A549 (cell line): ENCODE data around the gene PPBP. TPM values are rescaled to one million over a fixed set of nuclear protein-coding genes. Genes with fewer than 3 reads are reported as not detected.

Experiments
- ATAC-seq, 2 experiments: fragments of 200-7000 bp in 1 of 2; fragments of >200 bp in 1 of 2; cut with Nextera tagmentation in 1 of 2; cut with Tn5 transposase in 1 of 2; 3 replicates each; pipeline versions ENCODE4 v1.8.0 to v1.9.1; 2018 to 2020; ENCODE audit warnings: mild to moderate bottlenecking in 1 of 2, moderate library complexity in 1 of 2
- CTCF ChIA-PET: fragments of 300-600 bp; sonication (Branson Sonifier 250); formaldehyde crosslinking; extraction: SDS; loops from one replicate; lab custom pipeline; 2021; ENCODE audit warnings: antibody characterized with exemption, inconsistent platforms; lab: Yijun Ruan, JAX
- POLR2A ChIA-PET: fragments of 350-600 bp; formaldehyde crosslinking; extraction: SDS; loops from one replicate; lab custom pipeline; 2021; ENCODE audit warnings: antibody characterized with exemption, inconsistent platforms; lab: Yijun Ruan, JAX
- DNase-seq, 2 experiments: peaks; one replicate each; pipeline versions ENCODE4 v3.0.0 to v3.0.0-alpha.2; 2011 to 2016; ENCODE audit warnings: low read depth in 1 of 2, low spot score in 1 of 2
- FAIRE-seq: peaks from 2 replicates; lab custom pipeline; 2011; peaks lifted over from hg19 to GRCh38; lab: Jason Lieb, UNC
- H3K27ac ChIP-seq, 2 experiments: fragments of >200 bp; sonication (Bioruptor Twin); formaldehyde crosslinking; 3 replicates each; pipeline ENCODE4 v1.5.1; 2016 to 2017
- H3K4me1 ChIP-seq: fragments of >200 bp; sonication (Bioruptor Twin); formaldehyde crosslinking; 3 replicates; pipeline ENCODE4 v1.6.1; 2016
- H3K4me2 ChIP-seq: fragments of >200 bp; sonication (Bioruptor Twin); formaldehyde crosslinking; 3 replicates; pipeline ENCODE4 v1.6.1; 2016
- H3K4me3 ChIP-seq: fragments of >200 bp; sonication (Bioruptor Twin); formaldehyde crosslinking; 3 replicates; pipeline ENCODE4 v1.5.1; 2016
- H3K9me3 ChIP-seq: fragments of >200 bp; sonication (Bioruptor Twin); formaldehyde crosslinking; 3 replicates; pipeline ENCODE4 v1.6.1; 2016
- ATOH8 ChIP-seq: fragments of 250-450 bp; sonication (Bioruptor Pico); IDR thresholded peaks from 2 replicates; pipeline ENCODE4 v1.5.0; 2020; ENCODE audit warnings: low read depth, mild to moderate bottlenecking, moderate library complexity
- CEBPB ChIP-seq, 2 experiments: fragments of >200 bp in 1 of 2; sonication (Bioruptor Twin) in 1 of 2; formaldehyde crosslinking in 1 of 2; IDR thresholded peaks; 2 replicates each; pipeline ENCODE4 v1.6.1; 2012 to 2016
- CHD4 ChIP-seq: fragments of 200-600 bp; sonication (generic); IDR thresholded peaks from 2 replicates; pipeline ENCODE4 v1.6.1; 2016; ENCODE audit warnings: antibody characterized with exemption, mild to moderate bottlenecking, borderline replicate concordance
- HMGXB4 ChIP-seq: fragments of 250-450 bp; sonication (Bioruptor Pico); IDR thresholded peaks from 2 replicates; pipeline ENCODE4 v1.5.0; 2021; ENCODE audit warnings: mild to moderate bottlenecking, moderate library complexity, borderline replicate concordance
- HOXB5 ChIP-seq: fragments of 250-450 bp; sonication (Bioruptor Pico); IDR thresholded peaks from 2 replicates; pipeline ENCODE4 v1.5.0; 2020; ENCODE audit warnings: mild to moderate bottlenecking, moderate library complexity
- JUNB ChIP-seq: fragments of >200 bp; sonication (Bioruptor Twin); formaldehyde crosslinking; IDR thresholded peaks from 2 replicates; pipeline ENCODE4 v1.6.1; 2016
- KDM5A ChIP-seq: fragments of 200-600 bp; sonication (generic); IDR thresholded peaks from 2 replicates; pipeline ENCODE4 v1.6.1; 2016; ENCODE audit warnings: antibody characterized with exemption, mild to moderate bottlenecking
- MAFK ChIP-seq: fragments of 450-650 bp; IDR thresholded peaks from 2 replicates; pipeline ENCODE4 v1.6.1; 2014; ENCODE audit not compliant: partially characterized antibody
- MAZ ChIP-seq: fragments of 150-350 bp; IDR thresholded peaks from 2 replicates; pipeline ENCODE4 v1.6.1; 2014; ENCODE audit warnings: antibody characterized with exemption, low read depth, low read length, borderline replicate concordance
- MYC ChIP-seq: IDR thresholded peaks from 2 replicates; pipeline ENCODE4 v1.6.1; 2012; ENCODE audit warnings: mild to moderate bottlenecking, inconsistent platforms, low read length, improper control_type of control experiment, borderline replicate concordance
- NPAS2 ChIP-seq: fragments of 250-450 bp; sonication (Bioruptor Pico); IDR thresholded peaks from 2 replicates; pipeline ENCODE4 v1.8.0; 2022; ENCODE audit warnings: mild to moderate bottlenecking, moderate library complexity, borderline replicate concordance
- NR3C1 ChIP-seq: fragments of >200 bp; sonication (Bioruptor Twin); formaldehyde crosslinking; IDR thresholded peaks from 3 replicates; pipeline ENCODE4 v1.6.1; 2017
- POLR2AphosphoS2 ChIP-seq: conservative IDR thresholded peaks from 2 replicates; pipeline ENCODE4 v1.6.1; 2012; ENCODE audit warnings: low read length, improper control_type of control experiment, inconsistent platforms
- RAD21 ChIP-seq, 2 experiments: fragments of >200 bp in 1 of 2; sonication (Bioruptor Twin) in 1 of 2; formaldehyde crosslinking in 1 of 2; IDR thresholded peaks in 1 of 2; conservative IDR thresholded peaks in 1 of 2; 2 replicates in 1 of 2; 3 replicates in 1 of 2; pipeline ENCODE4 v1.6.1; 2012 to 2018; ENCODE audit warnings: inconsistent platforms in 1 of 2
- RCOR1 ChIP-seq: fragments of 150-350 bp; IDR thresholded peaks from 2 replicates; pipeline ENCODE4 v1.6.1; 2014; ENCODE audit warnings: antibody characterized with exemption, low read length, low read depth
- REST ChIP-seq: fragments of 200-600 bp; sonication (generic); IDR thresholded peaks from 2 replicates; pipeline ENCODE4 v1.6.1; 2016; ENCODE audit warnings: antibody characterized with exemption, mild to moderate bottlenecking, moderate library complexity
- SREBF2 ChIP-seq: fragments of 450-650 bp; IDR thresholded peaks from 2 replicates; pipeline ENCODE4 v1.6.1; 2014; ENCODE audit warnings: mild to moderate bottlenecking, moderate library complexity
- USF2 ChIP-seq: fragments of 450-650 bp; IDR thresholded peaks from 2 replicates; pipeline ENCODE4 v1.6.1; 2014; ENCODE audit warnings: antibody characterized with exemption
- polyA plus RNA-seq, 4 experiments: library from polyadenylated mRNA; depleted of rRNA in 3 of 4; stranded (reverse); fragments of >200 nt; fragmentation: RNase III in 1 of 4; extraction: RNeasy Plus Mini Kit Qiagen cat#74134 plus additional on column Dnase treatment in 1 of 4; gene quantifications; 2 replicates in 3 of 4; 3 replicates in 1 of 4; pipeline ENCODE4 v1.2.3, GENCODE V29; 2011 to 2017
- small RNA-seq, 6 experiments: library from RNA; depleted of rRNA; stranded (forward); fragments of <200 nt; gene quantifications; one replicate each; pipeline ENCODE3, GENCODE V24; 2012

Gene PPBP
- polyA plus RNA-seq, 2 of the 4 experiments (the other 2 are of a cell fraction), result 0.16 to 0.35 TPM

- H3K9me3 ChIP-seq, result no peaks in the 10 kb centered on the region
- no peak for FAIRE-seq
- peaks cover 13% of the 10 kb centered on the region; the same call in 2 of the 3 replicates for H3K4me1 ChIP-seq
- H3K27ac ChIP-seq, result no peak overlapping the region; a peak in 1 of 6 replicates
- DNase-seq, result no peak
- no peak overlapping the region for H3K4me3 ChIP-seq
- ATAC-seq, result no peak
- no peak for TF ChIP-seq HOXB5
- TF ChIP-seq POLR2AphosphoS2, result no peak
- TF ChIP-seq CEBPB (IDR thresholded peaks at IDR 0.05), result no peak
- TF ChIP-seq RAD21 (conservative IDR thresholded peaks at IDR 0.05 in 1 of 2, IDR thresholded peaks at IDR 0.05 in 1 of 2), result no peak
- no peak for TF ChIP-seq KDM5A
- TF ChIP-seq REST, result no peak
- no peak for TF ChIP-seq MAFK
- TF ChIP-seq USF2, result no peak
- TF ChIP-seq CHD4, result no peak
- TF ChIP-seq HMGXB4 (CRISPR knock-in tag), result no peak
- no peak for TF ChIP-seq MAZ
- no peak for TF ChIP-seq ATOH8 (CRISPR knock-in tag)
- TF ChIP-seq MYC, result no peak
- no peak for TF ChIP-seq JUNB
- TF ChIP-seq NR3C1, result no peak
- no peak for TF ChIP-seq SREBF2
- TF ChIP-seq NPAS2, result no peak
- TF ChIP-seq RCOR1, result no peak
- CTCF ChIA-PET, result no interaction called here
- peak overlapping the region; percentile 46 for H3K4me2 ChIP-seq
- POLR2A ChIA-PET, result no interaction called here
Observed at GRCh38 chr4:73936969-73937368, 51.0 kb downstream of the PPBP start.

Small RNA genes within 50 kb of the gene (small RNA-seq; reads per million reads assigned to genes)
- 0 reads per million in 6 experiments for gene RN7SL218P

Other genes with a start within 250 kb of the PPBP start
- 57.2 and 87.7 TPM in 2 replicates for gene CXCL8, start 247.6 kb downstream of the PPBP start, polyA plus RNA-seq (2011; rRNA removed)
- 4.0 to 5.6 TPM (median 4.4 TPM) in 3 replicates for gene CXCL8, start 247.6 kb downstream of the PPBP start, polyA plus RNA-seq (2017; fragmentation: RNase III; extraction: RNeasy Plus Mini Kit Qiagen cat#74134 plus additional on column Dnase treatment)
- gene CXCL6, start 151.5 kb downstream of the PPBP start, polyA plus RNA-seq (2011; rRNA removed), result 0.06 TPM in 1 of 2 replicates, not detected in the other
- 0.11 to 0.16 TPM in 2 of 3 replicates, not detected in the other for gene CXCL6, start 151.5 kb downstream of the PPBP start, polyA plus RNA-seq (2017; fragmentation: RNase III; extraction: RNeasy Plus Mini Kit Qiagen cat#74134 plus additional on column Dnase treatment)
- gene PF4V1, start 134.9 kb downstream of the PPBP start, polyA plus RNA-seq (2011; rRNA removed), result not detected in 2 replicates
- gene PF4V1, start 134.9 kb downstream of the PPBP start, polyA plus RNA-seq (2017; fragmentation: RNase III; extraction: RNeasy Plus Mini Kit Qiagen cat#74134 plus additional on column Dnase treatment), result not detected in 3 replicates
- gene CXCL1, start 118.8 kb downstream of the PPBP start, polyA plus RNA-seq (2011; rRNA removed), result 16.3 and 20.0 TPM in 2 replicates
- 12.9 to 16.2 TPM (median 14.9 TPM) in 3 replicates for gene CXCL1, start 118.8 kb downstream of the PPBP start, polyA plus RNA-seq (2017; fragmentation: RNase III; extraction: RNeasy Plus Mini Kit Qiagen cat#74134 plus additional on column Dnase treatment)
- 0.81 and 1.1 TPM in 2 replicates for gene PF4, start 6.2 kb downstream of the PPBP start, polyA plus RNA-seq (2011; rRNA removed)
- 0.87 to 1.7 TPM (median 1.0 TPM) in 3 replicates for gene PF4, start 6.2 kb downstream of the PPBP start, polyA plus RNA-seq (2017; fragmentation: RNase III; extraction: RNeasy Plus Mini Kit Qiagen cat#74134 plus additional on column Dnase treatment)
- gene CXCL5, start 10.5 kb upstream of the PPBP start, polyA plus RNA-seq (2011; rRNA removed), result 116 and 195 TPM in 2 replicates
- 107 to 127 TPM (median 120 TPM) in 3 replicates for gene CXCL5, start 10.5 kb upstream of the PPBP start, polyA plus RNA-seq (2017; fragmentation: RNase III; extraction: RNeasy Plus Mini Kit Qiagen cat#74134 plus additional on column Dnase treatment)
- gene CXCL3, start 50.5 kb upstream of the PPBP start, polyA plus RNA-seq (2011; rRNA removed), result 14.9 and 17.9 TPM in 2 replicates
- gene CXCL3, start 50.5 kb upstream of the PPBP start, polyA plus RNA-seq (2017; fragmentation: RNase III; extraction: RNeasy Plus Mini Kit Qiagen cat#74134 plus additional on column Dnase treatment), result 5.1 to 5.5 TPM (median 5.2 TPM) in 3 replicates
- 59.5 and 122 TPM in 2 replicates for gene CXCL2, start 111.0 kb upstream of the PPBP start, polyA plus RNA-seq (2011; rRNA removed)
- gene CXCL2, start 111.0 kb upstream of the PPBP start, polyA plus RNA-seq (2017; fragmentation: RNase III; extraction: RNeasy Plus Mini Kit Qiagen cat#74134 plus additional on column Dnase treatment), result 9.3 to 10.6 TPM (median 9.4 TPM) in 3 replicates
- 13.9 and 19.3 TPM in 2 replicates for gene MTHFD2L, start 169.9 kb upstream of the PPBP start, polyA plus RNA-seq (2011; rRNA removed)
- gene MTHFD2L, start 169.9 kb upstream of the PPBP start, polyA plus RNA-seq (2017; fragmentation: RNase III; extraction: RNeasy Plus Mini Kit Qiagen cat#74134 plus additional on column Dnase treatment), result 6.3 to 9.0 TPM (median 8.5 TPM) in 3 replicates